OCI-M2 (cell line): ENCODE results near the gene CDKN2D.
"Not testable (repeated sequence)": the region's sequence is repeated elsewhere in the genome, so short reads cannot be mapped to it uniquely, and the experiment has no call there.

Source experiments
- DNase-seq: peaks from one replicate; lab custom pipeline; 2025; ENCODE audit not compliant: unreplicated experiment; lab: John Stamatoyannopoulos, UW

CDKN2D gene

DNA sequence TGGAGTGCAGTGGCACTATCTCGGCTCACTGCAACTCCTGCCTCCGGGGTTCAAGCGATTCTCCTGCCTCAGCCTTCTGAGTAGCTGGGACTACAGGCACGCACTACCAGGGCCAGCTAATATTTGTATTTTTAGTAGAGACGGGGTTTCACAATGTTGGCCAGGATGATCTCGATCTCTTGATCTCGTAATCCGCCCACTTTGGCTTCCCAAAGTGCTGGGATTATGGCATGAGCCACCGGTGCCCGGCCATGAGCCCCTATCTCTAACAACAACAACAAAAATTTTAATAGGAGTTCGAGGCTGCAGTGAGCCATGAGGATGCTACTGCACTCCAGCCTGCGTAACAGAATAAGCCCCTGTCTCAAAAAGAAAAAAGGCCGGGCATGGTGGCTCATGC, 13.3 kb upstream of the CDKN2D start:
- DNase-seq, result no peak

DNA sequence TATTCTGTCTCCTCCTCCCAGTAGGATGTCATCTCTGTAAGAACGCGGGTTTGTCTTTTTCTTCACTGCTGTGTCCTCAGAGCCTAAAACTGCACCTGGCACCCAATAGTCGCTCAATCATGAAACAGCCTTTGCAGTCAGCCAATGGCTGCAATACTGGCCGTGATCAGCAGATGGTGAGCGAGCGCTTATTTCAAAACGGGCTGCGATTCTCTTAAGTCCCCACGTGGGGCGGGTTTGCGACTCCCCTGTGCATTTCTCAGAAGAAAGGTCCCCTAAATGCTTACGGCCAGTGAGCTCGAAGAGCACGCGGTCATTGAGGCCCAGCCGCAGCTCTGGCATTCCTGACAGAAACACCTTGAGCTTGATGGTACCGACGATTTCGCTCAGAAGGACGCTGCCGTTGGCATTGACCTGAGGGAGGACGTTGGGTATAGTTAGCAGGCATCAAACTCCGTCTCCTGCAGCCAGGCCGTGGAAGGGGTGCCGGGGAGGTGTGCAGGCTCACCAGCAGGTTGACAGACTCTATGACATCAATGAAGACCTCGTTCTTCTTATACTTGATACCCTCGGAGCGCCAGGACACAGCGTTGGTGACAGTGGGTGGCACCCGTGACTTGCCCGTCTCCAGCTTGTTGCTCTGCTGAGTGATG, 12.3 kb upstream of the CDKN2D start:
- peak; percentile 100 for DNase-seq

- DNase-seq, result no peak
These were observed 9.2 kb upstream of the CDKN2D start for GRCh38 chr19:10577951-10578350.

DNA sequence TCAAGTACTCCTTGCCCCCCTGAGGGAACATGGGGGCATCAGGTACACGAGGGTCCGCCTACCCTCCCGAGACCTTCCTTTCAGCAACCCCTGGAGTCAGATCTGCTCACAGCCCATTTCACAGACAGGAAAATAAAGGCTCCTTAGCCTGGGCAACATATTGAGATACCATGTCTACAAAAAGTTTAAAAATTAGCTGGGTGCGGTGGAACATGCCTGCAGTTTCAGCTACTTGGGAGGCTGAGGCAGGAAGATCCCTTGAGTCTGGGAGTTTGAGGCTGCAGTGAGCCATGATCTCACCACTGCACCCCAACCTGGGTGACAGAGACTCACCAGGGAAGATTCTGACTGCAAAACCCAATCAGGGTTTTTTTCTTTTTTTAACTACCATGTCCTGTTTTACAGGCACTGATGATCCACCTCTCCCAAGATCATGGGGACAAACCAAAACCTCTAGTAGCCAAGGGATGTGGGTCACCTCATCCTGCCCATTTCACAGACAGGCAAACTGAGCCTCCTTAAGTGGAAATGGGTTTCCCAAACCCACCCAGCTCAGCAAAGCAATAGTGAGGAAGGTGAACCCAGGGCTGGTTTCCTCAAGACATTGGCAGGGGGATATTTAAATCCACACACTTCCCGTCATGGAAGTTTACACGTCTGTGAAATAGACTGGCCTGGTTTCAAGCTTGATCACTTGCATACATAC, 6.4 kb upstream of the CDKN2D start:
- DNase-seq, result no peak

DNA sequence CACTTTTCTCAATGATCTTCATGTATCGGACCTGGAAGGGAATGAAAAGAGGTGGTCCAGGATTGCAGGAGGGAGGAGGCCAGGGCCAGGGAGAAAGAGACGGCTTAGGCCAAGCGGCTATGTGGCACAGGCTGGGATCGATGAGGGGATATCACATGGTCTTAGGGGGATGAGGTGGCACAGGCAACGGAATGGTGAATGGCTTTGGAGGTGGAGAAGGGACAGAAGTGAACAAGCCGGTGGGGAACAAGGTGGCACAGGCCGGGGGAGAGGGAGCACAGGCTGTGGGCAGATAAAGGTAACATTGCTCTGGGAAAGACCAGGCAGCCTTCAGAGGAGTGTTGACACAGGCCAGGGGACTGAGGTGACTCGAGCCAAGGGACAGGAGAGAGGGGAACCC, 5.7 kb upstream of the CDKN2D start:
- no peak for DNase-seq

- DNase-seq, result not testable (repeated sequence)
These were observed 5.0 kb upstream of the CDKN2D start for GRCh38 chr19:10573793-10574192.

- DNase-seq, result no peak
These were observed 535 bp downstream of the CDKN2D start for GRCh38 chr19:10568062-10568825.

GRCh38 chr19:10567656-10568055, 1.1 kb downstream of the CDKN2D start:
- DNase-seq, result no peak

GRCh38 chr19:10566658-10567410, 1.9 kb downstream of the CDKN2D start:
- no peak for DNase-seq

- DNase-seq, result no peak
These were observed 2.4 kb downstream of the CDKN2D start for GRCh38 chr19:10566408-10566657.

DNA sequence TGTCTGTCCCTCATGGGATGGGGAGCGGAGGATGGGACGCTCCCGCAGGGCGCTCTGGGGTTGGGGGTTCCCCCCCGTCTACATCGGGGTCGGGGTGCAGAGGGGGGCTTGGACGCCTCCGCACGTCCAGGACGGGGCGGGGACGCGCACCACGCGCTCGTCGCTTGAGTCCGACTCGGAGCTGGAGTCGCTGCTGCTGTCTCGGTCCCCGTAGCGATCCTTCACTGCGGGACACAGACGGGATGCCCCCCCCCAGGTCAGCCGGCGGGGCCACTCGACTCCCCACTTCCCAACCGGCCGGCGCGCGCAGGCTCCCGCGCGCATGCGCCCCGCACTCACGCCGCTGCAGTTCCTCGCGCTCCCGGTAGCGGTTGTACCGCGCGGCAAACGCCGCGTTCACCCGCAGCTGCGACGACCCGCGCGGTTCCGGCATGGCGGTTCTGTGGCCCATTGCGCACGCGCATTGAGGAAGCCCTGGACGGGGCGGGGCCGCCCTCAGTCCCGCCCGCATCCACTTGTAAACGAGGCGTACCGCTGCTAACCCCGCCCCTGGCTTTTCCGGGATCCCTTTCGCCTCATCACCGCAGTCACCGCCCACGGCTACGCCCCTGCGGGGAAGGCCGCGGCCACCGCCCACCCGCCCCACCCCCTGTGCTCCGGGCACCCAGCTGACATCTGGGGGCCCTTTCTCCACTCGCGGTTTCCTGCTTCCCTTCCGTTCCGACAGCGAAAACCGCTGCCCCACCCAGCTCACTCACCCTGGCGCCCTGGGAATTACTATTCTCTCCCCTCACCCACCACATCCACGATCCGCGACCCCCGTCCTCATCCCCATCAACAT, 3.0 kb downstream of the CDKN2D start, which contains the start of gene KRI1:
TSS of gene KRI1 (minus strand) at position 444 of the 841 bp plus-strand sequence. CDS start at position 433, 11 bp downstream.
- DNase-seq, result peak; percentile 100

GRCh38 chr19:10565028-10565566, 3.7 kb downstream of the CDKN2D start:
- no peak for DNase-seq

DNA sequence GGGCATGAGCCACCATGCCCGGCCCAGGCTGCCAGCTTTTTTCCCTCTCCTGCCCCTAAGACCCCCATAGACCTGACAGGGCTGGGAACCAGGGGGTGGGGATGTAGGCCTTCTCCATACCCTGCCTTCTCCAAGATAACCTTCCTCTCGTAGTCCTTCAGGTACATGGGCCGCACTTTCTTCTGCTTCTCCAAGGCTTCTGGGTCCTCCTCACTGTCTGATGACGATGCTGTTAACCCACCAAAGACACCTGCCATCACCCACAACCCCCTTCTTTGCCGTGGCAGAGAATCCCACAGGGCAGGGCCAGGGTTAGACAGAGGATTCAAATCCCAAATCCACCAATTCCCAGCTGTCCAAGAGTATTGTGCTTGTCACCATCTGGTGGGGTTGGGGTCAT, 6.2 kb downstream of the CDKN2D start:
- DNase-seq, result no peak

DNA sequence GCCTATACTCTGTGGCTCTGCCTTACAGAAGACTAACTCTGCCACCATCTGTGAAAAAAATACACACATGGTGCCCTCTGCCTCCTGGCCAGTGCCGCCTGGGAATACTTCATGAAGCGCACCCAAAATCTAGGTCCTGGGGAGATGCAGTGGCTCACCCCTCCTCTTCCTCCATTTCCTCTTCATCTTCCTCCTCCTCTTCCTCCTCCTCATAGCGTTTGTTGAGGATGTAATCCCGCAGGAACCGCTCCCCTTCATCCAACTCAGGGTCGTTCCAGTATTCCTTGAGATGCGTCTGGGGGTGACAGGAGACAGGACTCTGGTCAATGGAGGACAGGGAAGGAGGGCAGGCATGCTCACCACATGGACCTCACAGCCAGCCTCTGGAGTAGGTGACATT, 8.6 kb downstream of the CDKN2D start:
- no peak for DNase-seq

DNA sequence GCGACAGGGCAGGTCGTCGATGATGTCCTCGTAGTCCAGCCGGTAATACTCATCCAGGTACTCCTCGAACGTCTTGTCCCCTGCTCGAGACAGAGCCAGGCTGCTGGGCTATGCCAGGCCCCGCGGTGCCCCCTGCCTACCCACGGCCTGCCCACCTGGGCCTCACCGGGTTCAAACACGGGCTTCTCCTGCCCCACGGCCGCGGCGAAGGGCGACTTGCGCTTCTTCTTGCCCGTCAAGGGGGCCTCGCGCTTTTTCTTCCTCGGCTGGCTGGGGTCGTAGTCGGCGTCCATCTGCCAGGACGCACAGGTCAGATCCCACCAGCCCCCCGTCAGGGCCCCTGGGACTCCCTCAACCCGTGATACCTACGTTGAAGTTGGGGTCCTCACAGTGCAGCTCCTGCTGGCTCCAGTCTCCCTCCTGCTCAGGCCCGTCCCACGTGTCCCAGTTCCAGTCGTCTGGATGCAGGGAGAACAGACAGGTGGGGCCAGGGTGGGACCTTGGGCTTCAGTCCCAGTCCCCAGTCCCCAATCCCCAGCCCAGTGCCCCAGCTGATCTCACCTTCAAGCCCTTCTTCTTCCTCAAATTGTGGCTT, 11.1 kb downstream of the CDKN2D start:
- DNase-seq, result no peak

- no peak for DNase-seq
These were observed 13.2 kb downstream of the CDKN2D start for GRCh38 chr19:10555610-10555973.

DNA sequence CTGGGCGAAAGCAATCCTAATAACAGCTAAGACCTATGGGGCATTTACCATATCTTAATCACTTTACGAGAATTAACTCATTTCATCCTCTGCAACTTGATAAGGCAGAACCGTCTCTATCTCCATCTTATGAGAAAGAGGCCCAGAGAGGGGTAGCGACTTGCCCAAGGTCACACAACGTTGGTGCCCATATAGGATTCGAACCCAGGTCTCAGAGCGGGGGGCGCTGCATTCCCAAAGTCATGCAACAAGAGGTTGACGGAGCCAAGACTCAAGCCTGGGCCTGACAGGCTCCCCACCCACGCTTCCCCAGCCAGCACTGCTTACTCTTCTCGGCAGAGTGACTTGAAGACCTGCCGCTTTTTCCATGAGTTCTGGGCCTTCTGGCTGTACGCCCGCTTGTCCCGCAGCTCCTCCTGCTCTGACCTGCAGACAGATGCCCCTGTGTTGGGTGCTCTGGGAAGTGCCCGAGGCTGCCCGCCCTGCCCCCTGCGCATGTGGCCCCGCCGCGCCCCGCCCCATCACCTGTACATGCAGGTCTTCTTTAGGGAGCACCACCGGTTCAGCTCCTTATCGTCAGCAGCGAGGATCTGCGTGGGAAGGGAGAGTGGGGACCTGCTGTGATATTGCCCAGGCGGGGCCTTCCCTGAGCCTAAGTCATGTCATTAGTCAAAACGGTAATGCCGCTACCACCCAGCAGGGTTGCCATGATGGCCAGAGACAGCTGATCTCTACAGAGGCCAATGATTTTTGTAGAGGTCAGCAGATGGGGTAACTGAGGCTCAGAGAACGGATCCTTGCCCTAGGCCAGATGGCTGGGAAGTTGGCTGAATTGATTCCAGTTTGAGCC, 13.8 kb downstream of the CDKN2D start:
- no peak for DNase-seq

DNA sequence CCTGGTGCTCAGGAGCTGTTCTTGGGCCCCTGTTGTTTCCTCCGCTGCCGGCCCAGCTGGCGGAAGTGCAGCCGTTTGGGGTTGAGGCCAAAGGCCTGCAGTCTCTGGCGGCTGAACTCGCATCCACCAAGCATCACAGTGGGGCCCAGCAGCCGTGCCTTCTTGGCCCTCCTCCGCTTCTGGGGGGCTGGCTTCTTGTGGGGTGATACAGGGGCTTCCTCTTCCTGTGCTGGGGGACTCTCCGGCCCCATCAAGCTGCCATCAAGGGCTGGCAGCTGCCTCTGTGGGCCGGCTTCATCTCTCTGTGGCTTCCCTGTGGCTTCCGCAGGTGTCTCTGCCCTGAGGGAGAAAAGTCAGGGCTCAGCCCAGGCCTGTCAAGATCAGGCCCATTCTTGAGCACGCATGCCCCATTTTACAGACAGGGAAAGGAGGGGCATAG, 14.8 kb downstream of the CDKN2D start:
- DNase-seq, result no peak

- no peak for DNase-seq
These were observed 15.6 kb downstream of the CDKN2D start for GRCh38 chr19:10553087-10553667.
